ENCODE measurements around the gene CGREF1. TPM values are rescaled to one million over a fixed set of nuclear protein-coding genes. Genes with fewer than 3 reads are reported as not detected.
"Not testable (repeated sequence)": the region's sequence is repeated elsewhere in the genome, so short reads cannot be mapped to it uniquely, and the experiment has no call there.

CGREF1 gene
- total RNA-seq, 1 experiment from 2014 or later: 0.84 TPM

- no peak for DNase-seq (ENCODE audit: low read depth)
Observed at GRCh38 chr2:27137322-27137935, 18.5 kb upstream of the CGREF1 start.

DNA sequence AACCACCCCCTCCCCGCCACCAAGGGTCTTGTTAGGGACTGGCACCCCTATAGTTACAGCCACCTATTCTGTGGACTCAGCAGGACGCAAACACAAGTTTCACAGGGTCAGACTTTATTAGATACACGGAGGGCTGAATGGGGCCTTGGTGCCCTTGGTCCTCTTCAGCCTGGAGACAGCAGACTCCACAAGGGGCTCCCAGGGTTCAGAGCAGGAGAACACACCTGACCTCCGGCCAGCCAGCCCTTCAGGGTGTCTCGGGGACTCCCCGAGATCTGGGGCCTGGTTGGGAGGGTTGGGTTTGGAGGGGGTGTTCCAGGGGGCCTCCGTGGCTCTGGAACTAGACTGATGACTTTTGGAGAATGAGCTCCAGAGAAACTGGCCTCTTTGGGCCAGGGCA is 17.8 kb upstream of the CGREF1 start:
- no peak for DNase-seq (ENCODE audit: low read depth)

- DNase-seq (ENCODE audit: low read depth): peak; percentile 10
Observed at GRCh38 chr2:27135478-27135955, 16.6 kb upstream of the CGREF1 start.

DNA sequence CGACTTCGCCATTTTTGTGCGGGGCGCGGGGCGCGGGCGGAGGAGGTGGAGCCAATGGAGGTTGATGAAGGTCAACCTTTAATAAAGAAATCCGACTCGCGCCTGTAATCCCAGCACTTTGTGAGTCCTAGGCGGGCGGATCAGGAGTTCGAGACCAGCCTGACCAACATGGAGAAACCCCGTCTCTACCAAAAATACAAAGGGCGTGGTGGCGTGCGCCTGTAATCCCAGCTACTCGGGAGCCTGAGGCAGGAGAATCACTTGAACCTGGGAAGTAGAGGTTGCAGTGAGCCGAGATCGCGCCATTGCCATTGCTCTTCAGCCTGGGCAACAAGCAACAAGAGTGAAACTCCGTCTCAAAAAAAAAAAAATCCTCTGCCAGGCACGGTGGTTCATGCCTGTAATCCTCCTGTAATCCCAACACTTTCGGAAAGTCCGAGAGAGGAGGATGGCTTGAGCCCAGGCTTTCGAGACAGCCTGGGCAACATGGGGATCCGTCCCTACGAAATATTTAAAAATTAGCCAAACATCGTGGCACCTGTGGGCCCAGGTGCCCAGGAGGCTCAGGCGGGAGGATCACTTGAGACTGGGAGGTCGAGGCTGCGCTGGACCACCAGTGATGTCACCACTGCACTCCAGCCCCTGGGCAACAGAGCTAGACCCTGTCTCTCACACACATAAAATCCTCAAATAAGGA is 16.0 kb upstream of the CGREF1 start:
- no peak for DNase-seq (ENCODE audit: low read depth)

DNA sequence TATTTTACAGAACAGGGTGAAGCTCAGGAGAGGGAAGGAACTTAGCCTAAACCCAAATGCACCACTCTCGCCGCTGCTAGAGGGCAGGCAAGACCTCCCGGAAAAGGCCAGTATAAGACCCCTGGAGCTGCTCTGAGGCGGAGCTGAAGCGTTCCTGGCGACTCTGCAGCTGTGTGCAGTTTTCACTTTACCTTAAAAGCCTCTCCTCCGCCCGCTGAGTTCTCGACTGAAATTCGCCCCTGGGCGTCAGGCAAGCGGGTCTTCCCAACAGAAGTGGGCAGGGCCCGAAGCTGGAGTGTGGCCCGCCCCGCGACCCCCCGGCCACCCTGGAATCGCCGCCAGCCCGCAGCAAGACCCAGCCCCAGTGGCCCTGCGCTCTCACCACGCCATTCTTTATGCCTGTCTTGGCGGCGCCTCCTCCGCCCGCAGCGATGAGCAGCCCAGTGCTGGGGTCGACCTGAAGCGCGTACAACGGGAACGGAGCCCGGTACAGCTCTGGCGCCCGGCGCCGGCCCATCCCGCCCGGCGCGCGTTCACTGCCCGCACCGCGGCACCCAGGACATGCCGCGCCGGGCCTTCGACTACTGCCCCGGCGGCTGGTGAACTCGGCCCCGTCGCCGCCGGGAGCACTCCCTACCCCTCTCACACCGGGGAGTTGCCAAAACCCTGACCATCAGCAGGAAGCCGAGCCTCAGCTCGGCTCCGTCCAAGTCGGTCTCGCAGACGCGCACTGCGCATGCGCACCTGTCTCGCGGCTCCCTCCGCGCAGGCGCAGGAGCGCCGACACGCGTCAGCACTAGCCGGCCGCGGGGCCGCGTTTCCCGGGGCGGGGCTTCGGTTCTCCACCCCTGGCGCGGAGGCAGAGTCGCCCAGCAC is 15.2 kb upstream of the CGREF1 start, which contains the start of gene PREB:
TSS of gene PREB (minus strand) at position 732 of the 876 bp plus-strand sequence. CDS start at position 517, 215 bp downstream.
- peak; percentile 91 for DNase-seq (ENCODE audit: low read depth)

- DNase-seq (ENCODE audit: low read depth): no peak
Observed at GRCh38 chr2:27133195-27133875, 14.4 kb upstream of the CGREF1 start.

DNA sequence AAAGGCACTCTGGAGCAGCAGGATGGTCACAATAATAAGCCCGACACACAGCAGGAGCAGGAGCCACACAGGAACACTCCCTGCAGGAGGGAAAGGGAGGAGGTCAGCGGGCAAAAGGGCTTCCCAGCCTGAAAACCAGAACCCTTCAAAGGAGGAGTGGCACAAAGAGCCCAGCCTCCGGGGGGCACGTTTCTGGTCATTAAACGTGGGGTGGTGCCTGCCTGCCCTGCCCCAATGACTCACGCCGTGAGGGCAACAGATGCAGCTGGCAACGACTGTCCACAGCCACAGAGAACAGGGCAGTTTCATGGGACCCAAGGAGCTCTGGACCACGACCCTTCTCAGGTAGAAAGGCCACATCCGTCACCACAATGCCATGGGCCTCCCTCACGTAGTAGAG is 12.5 kb upstream of the CGREF1 start:
- DNase-seq (ENCODE audit: low read depth): no peak

- DNase-seq (ENCODE audit: low read depth): no peak
Observed at GRCh38 chr2:27130396-27130795, 11.5 kb upstream of the CGREF1 start.

- DNase-seq (ENCODE audit: low read depth): no peak
Observed at GRCh38 chr2:27128668-27129571, 10.0 kb upstream of the CGREF1 start.

DNA sequence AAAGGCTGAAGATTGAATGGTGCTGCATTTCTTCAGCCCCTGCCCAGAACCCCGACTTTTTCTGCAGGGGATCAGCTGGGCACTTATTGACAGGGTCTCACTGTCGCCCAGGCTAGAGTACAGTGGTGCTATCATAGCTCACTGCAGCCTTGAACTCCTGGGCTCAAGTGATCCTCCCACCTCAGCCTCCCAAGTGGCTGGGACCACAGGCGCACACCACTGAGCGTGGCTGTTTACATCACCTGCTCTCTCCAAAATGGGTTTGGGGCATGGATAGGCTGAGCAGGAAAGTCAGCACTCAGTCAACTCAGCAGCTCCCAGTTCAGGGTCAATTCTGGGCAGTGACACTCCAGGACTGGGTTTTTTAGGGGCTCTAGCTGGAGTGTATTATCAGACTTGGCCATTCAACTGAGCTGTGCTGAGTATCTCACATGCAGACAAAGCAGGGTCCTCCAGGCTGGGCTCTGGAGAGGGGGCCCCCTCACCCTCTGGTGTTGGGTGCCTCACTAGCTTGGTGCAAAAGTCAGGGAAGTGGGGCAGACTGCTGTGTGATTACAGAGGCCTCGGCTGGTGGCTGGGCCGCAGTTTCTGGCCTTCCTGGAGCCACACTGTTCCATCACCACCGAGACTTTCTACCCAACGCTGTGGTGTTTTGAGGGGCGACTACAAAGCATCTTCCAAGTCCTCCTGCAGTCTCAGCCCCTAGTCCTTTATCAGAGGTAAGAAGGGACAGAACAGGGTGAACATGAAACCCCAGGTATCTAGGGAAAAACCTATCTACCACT is 9.1 kb upstream of the CGREF1 start:
- no peak for DNase-seq (ENCODE audit: low read depth)

GRCh38 chr2:27126252-27126710 is 7.4 kb upstream of the CGREF1 start:
- DNase-seq (ENCODE audit: low read depth): no peak

- no peak for DNase-seq (ENCODE audit: low read depth)
Observed at GRCh38 chr2:27125104-27125503, 6.2 kb upstream of the CGREF1 start.

- peak; percentile 15 for DNase-seq (ENCODE audit: low read depth)
Observed at GRCh38 chr2:27123302-27124150, 4.6 kb upstream of the CGREF1 start, which contains the start of gene ABHD1. TSS of gene ABHD1 (plus strand) at chr2:27123815. CDS start at chr2:27123949, 134 bp downstream.

- DNase-seq (ENCODE audit: low read depth): no peak
Observed at GRCh38 chr2:27122791-27123190, 3.9 kb upstream of the CGREF1 start.

GRCh38 chr2:27121906-27122305 is 3.0 kb upstream of the CGREF1 start:
- no peak for DNase-seq (ENCODE audit: low read depth)

GRCh38 chr2:27119330-27119670 is 372 bp upstream of the CGREF1 start:
- not testable (repeated sequence) for DNase-seq (ENCODE audit: low read depth)

DNA sequence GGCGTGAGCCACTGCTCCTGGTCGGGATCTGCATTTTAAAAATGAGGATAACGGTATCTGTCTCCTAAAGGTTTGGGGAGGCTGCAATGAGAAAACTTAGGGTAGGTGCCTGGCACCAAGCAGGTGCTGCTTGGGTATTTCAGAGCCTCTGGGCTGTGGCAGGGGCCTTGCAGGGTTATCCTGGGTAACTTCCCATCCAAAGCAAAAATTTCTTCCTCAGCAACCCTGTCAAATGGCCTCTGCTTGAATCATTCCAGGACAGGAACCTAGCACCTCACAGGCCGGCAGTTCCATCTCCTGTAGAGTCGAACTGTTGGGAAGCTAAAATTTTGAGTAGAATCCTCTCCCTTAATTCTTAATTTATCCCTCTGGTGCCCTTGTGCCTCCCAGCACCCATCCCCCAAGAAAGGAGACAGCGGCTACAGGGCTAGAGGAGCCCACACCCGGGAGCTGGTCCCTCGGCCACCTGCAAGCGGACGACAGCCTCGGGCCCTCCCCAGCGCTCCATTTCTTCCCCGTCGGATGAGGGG is 868 bp downstream of the CGREF1 start:
- no peak for DNase-seq (ENCODE audit: low read depth)

- DNase-seq (ENCODE audit: low read depth): peak; percentile 7
Observed at GRCh38 chr2:27115519-27115918, 3.4 kb downstream of the CGREF1 start.

Data from M059J (cell line).